H9 (cell line): ENCODE data around the gene CADM1. TPM values are rescaled to one million over a fixed set of nuclear protein-coding genes. Genes with fewer than 3 reads are reported as not detected.

Experiments
- DNase-seq: peaks from one replicate; pipeline ENCODE4 v3.0.0-alpha.2; 2017
- H2AFZ ChIP-seq: one replicate; pipeline ENCODE4 v1.6.1; 2013; ENCODE audit warnings: mild to moderate bottlenecking, low read length, control low read depth, moderate library complexity
- H2AK5ac ChIP-seq: 2 replicates; pipeline ENCODE4 v1.6.1; 2013; ENCODE audit warnings: low read length, control low read depth, mixed read lengths; ENCODE audit not compliant: insufficient read length
- H2BK120ac ChIP-seq: one replicate; pipeline ENCODE4 v1.6.1; 2013; ENCODE audit warnings: low read depth, mild to moderate bottlenecking, low read length, control low read depth, inconsistent platforms; ENCODE audit not compliant: poor library complexity, severe bottlenecking
- H2BK12ac ChIP-seq: 2 replicates; pipeline ENCODE4 v1.6.1; 2013; ENCODE audit warnings: low read length, control low read depth, mixed read lengths, low read depth; ENCODE audit not compliant: insufficient read length
- H2BK15ac ChIP-seq: 2 replicates; pipeline ENCODE4 v1.6.1; 2013; ENCODE audit warnings: low read depth, low read length, control low read depth
- H2BK20ac ChIP-seq: one replicate; pipeline ENCODE4 v1.6.1; 2013; ENCODE audit warnings: low read depth, mild to moderate bottlenecking, low read length, control low read depth, inconsistent platforms; ENCODE audit not compliant: poor library complexity, severe bottlenecking
- H2BK5ac ChIP-seq: 2 replicates; pipeline ENCODE4 v1.6.1; 2013; ENCODE audit warnings: low read length, control low read depth, mixed read lengths; ENCODE audit not compliant: insufficient read length
- H3K14ac ChIP-seq: 2 replicates; pipeline ENCODE4 v1.6.1; 2013; ENCODE audit warnings: low read length, control low read depth; ENCODE audit not compliant: insufficient read depth
- H3K18ac ChIP-seq: 2 replicates; pipeline ENCODE4 v1.6.1; 2013; ENCODE audit warnings: low read depth, mild to moderate bottlenecking, mixed read lengths, low read length, control low read depth; ENCODE audit not compliant: insufficient read length
- H3K23ac ChIP-seq: 2 replicates; pipeline ENCODE4 v1.6.1; 2013; ENCODE audit warnings: low read length, control low read depth, mixed read lengths, low read depth; ENCODE audit not compliant: insufficient read length
- H3K23me2 ChIP-seq: 2 replicates; pipeline ENCODE4 v1.6.1; 2013; ENCODE audit warnings: low read depth, mild to moderate bottlenecking, mixed read lengths, low read length, control low read depth; ENCODE audit not compliant: insufficient read length, poor library complexity, severe bottlenecking
- H3K27ac ChIP-seq: 2 replicates; pipeline ENCODE4 v1.5.1; 2013; ENCODE audit warnings: low read length, control low read depth, mixed read lengths, low read depth; ENCODE audit not compliant: insufficient read length
- H3K27me3 ChIP-seq: 2 replicates; pipeline ENCODE4 v1.6.1; 2013; ENCODE audit warnings: low read length, control low read depth, inconsistent platforms; ENCODE audit not compliant: insufficient read depth
- H3K4ac ChIP-seq: 2 replicates; pipeline ENCODE4 v1.6.1; 2013; ENCODE audit warnings: low read depth, mild to moderate bottlenecking, control low read depth, inconsistent platforms, low read length, moderate library complexity
- H3K4me1 ChIP-seq: 2 replicates; pipeline ENCODE4 v1.6.1; 2013; ENCODE audit warnings: low read length, control low read depth, inconsistent platforms; ENCODE audit not compliant: insufficient read depth
- H3K4me2 ChIP-seq: 2 replicates; pipeline ENCODE4 v1.6.1; 2013; ENCODE audit warnings: low read length, control low read depth, mixed read lengths; ENCODE audit not compliant: insufficient read length, insufficient read depth
- H3K56ac ChIP-seq: 2 replicates; pipeline ENCODE4 v1.6.1; 2013; ENCODE audit warnings: low read depth, mild to moderate bottlenecking, mixed read lengths, low read length, control low read depth; ENCODE audit not compliant: insufficient read length
- H3K79me1 ChIP-seq: 2 replicates; pipeline ENCODE4 v1.6.1; 2013; ENCODE audit warnings: low read depth, mild to moderate bottlenecking, moderate library complexity, low read length, control low read depth, inconsistent platforms; ENCODE audit not compliant: insufficient read depth, poor library complexity, severe bottlenecking
- H3K79me2 ChIP-seq: 2 replicates; pipeline ENCODE4 v1.6.1; 2013; ENCODE audit warnings: low read length, control low read depth, inconsistent platforms; ENCODE audit not compliant: insufficient read depth
- H3K9ac ChIP-seq: 2 replicates; pipeline ENCODE4 v1.6.1; 2013; ENCODE audit warnings: low read length, control low read depth, mixed read lengths; ENCODE audit not compliant: insufficient read length; ENCODE audit errors: extremely low read depth
- H3K9me3 ChIP-seq: one replicate; pipeline ENCODE4 v1.6.1; 2013; ENCODE audit warnings: low read depth, low read length, inconsistent platforms; ENCODE audit not compliant: control insufficient read depth
- H3T11ph ChIP-seq: one replicate; pipeline ENCODE4 v1.6.1; 2013; ENCODE audit warnings: mild to moderate bottlenecking, low read length, control low read depth, inconsistent platforms
- H4K20me1 ChIP-seq: one replicate; pipeline ENCODE4 v1.6.1; 2013; ENCODE audit not compliant: control insufficient read depth, insufficient read length, insufficient read depth
- H4K5ac ChIP-seq: 2 replicates; pipeline ENCODE4 v1.6.1; 2013; ENCODE audit warnings: low read depth, mild to moderate bottlenecking, mixed read lengths, low read length, control low read depth; ENCODE audit not compliant: insufficient read length
- H4K8ac ChIP-seq: replicated peaks from 2 replicates; pipeline ENCODE4 v1.6.1; 2013; ENCODE audit warnings: low read length, control low read depth, mixed read lengths, low read depth; ENCODE audit not compliant: insufficient read length
- H4K91ac ChIP-seq: 2 replicates; pipeline ENCODE4 v1.6.1; 2013; ENCODE audit warnings: low read depth, mild to moderate bottlenecking, moderate library complexity, mixed read lengths, low read length, control low read depth; ENCODE audit not compliant: insufficient read length
- H3K27ac Mint-ChIP-seq, 3 experiments: 2 replicates in 2 of 3; 3 replicates in 1 of 3; pipeline ENCODE4 v1.8.0; 2020 to 2021; ENCODE audit warnings: mixed read lengths in 3 of 3, mild to moderate bottlenecking in 1 of 3, moderate library complexity in 1 of 3
- H3K27me3 Mint-ChIP-seq: 2 replicates; pipeline ENCODE4 v1.8.0; 2021; ENCODE audit warnings: low read depth, mild to moderate bottlenecking, moderate library complexity, mixed read lengths
- H3K36me3 Mint-ChIP-seq, 3 experiments: 2 replicates in 2 of 3; 3 replicates in 1 of 3; pipeline ENCODE4 v1.8.0; 2020 to 2021; ENCODE audit warnings: low read depth in 3 of 3, mixed read lengths in 3 of 3; ENCODE audit not compliant: insufficient read depth in 1 of 3
- H3K4me1 Mint-ChIP-seq, 2 experiments: 2 replicates each; pipeline ENCODE4 v1.8.0; 2020; ENCODE audit warnings: mixed read lengths in 2 of 2
- H3K4me3 Mint-ChIP-seq, 2 experiments: 2 replicates in 1 of 2; 3 replicates in 1 of 2; pipeline ENCODE4 v1.8.0; 2020 to 2021; ENCODE audit warnings: mild to moderate bottlenecking in 2 of 2, mixed read lengths in 2 of 2, moderate library complexity in 1 of 2
- H3K9me3 Mint-ChIP-seq, 2 experiments: 2 replicates in 1 of 2; 3 replicates in 1 of 2; pipeline ENCODE4 v1.8.0; 2020; ENCODE audit warnings: mild to moderate bottlenecking in 2 of 2, mixed read lengths in 2 of 2, moderate library complexity in 1 of 2
- WGBS: extraction: QIAGEN DNeasy Blood & Tissue Kit; methylation state at CpG from one replicate; pipeline ENCODE4 v1.1.7; 2013; ENCODE audit warnings: missing lambda C conversion rate, low lambda C conversion rate, mixed read lengths; ENCODE audit not compliant: insufficient read length; ENCODE audit errors: extremely low coverage; 5-methylcytosine and 5-hydroxymethylcytosine counted together
- total RNA-seq: library from RNA; stranded (reverse); gene quantifications from 2 replicates; pipeline ENCODE4 v1.2.1, GENCODE V29; 2021
- TF ChIP-seq, protein P1 (sequence below): fragments of 200-600 bp; sonication (generic); conservative IDR thresholded peaks from 3 replicates; pipeline ENCODE4 v1.8.0; 2021; ENCODE audit warnings: antibody characterized with exemption, mild to moderate bottlenecking

Gene CADM1
- total RNA-seq, 1 experiment from 2014 or later = 11.9 TPM

DNA sequence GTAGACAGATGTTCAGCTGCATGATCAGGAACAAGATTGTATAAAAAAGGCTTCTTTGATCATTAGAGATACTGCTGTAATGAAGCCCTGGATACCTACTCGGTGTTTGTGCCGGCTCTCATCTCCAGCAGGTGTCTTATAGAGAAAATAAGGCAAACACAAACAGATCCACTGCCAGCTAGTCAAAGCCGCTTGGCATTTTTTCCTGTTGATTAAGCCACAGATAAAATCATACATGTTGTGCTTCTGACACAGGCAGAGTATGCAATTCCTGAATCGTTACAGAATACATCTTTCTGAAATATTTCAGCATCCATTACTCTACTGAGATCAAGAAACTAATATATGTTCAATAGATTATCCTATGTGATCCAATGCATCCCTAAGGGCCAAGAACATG lies 206.9 kb downstream of the CADM1 start:
- no peak for DNase-seq
- Histone ChIP-seq H2AK5ac (no peak overlapping the region), H4K20me1 (no peaks in the 10 kb centered on the region), H3K4me2 (no peak overlapping the region), H2BK15ac (no peak overlapping the region), H3K9ac (no peak overlapping the region), H3K18ac (no peak overlapping the region), H3T11ph (no peak overlapping the region), H3K56ac (no peak overlapping the region), H3K27ac (no peak overlapping the region), H4K8ac (no peak overlapping the region), H3K23me2 (no peaks in the 10 kb centered on the region), H2AFZ (no peak overlapping the region), H4K5ac (no peak overlapping the region), H3K14ac (no peak overlapping the region), H2BK12ac (no peak overlapping the region), H3K79me1 (no peaks in the 10 kb centered on the region), H3K4ac (no peak overlapping the region), H3K79me2 (no peaks in the 10 kb centered on the region), H4K91ac (no peak overlapping the region), H3K27me3 (no peaks in the 10 kb centered on the region), H2BK120ac (no peak overlapping the region), H3K9me3 (no peaks in the 10 kb centered on the region), H3K23ac (no peak overlapping the region), H3K4me1 (no peaks in the 10 kb centered on the region), H2BK20ac (no peak overlapping the region), H2BK5ac (no peak overlapping the region)
- Mint-ChIP-seq H3K27ac (no peak overlapping the region), H3K4me1 (no peaks in the 10 kb centered on the region), H3K9me3 (no peaks in the 10 kb centered on the region), H3K4me3 (no peak overlapping the region), H3K36me3 (no peaks in the 10 kb centered on the region), H3K27me3 (no peaks in the 10 kb centered on the region; the same call in 1 of the 2 replicates)
- WGBS = no CpG with 5 or more reads among the region's 4 CpGs
- TF ChIP-seq, protein P1, sequence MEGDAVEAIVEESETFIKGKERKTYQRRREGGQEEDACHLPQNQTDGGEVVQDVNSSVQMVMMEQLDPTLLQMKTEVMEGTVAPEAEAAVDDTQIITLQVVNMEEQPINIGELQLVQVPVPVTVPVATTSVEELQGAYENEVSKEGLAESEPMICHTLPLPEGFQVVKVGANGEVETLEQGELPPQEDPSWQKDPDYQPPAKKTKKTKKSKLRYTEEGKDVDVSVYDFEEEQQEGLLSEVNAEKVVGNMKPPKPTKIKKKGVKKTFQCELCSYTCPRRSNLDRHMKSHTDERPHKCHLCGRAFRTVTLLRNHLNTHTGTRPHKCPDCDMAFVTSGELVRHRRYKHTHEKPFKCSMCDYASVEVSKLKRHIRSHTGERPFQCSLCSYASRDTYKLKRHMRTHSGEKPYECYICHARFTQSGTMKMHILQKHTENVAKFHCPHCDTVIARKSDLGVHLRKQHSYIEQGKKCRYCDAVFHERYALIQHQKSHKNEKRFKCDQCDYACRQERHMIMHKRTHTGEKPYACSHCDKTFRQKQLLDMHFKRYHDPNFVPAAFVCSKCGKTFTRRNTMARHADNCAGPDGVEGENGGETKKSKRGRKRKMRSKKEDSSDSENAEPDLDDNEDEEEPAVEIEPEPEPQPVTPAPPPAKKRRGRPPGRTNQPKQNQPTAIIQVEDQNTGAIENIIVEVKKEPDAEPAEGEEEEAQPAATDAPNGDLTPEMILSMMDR = no peak
